ENCODE data around the gene B4GALNT1.
A peak's percentile ranks its signal among the peaks of the same experiment; 100 is the strongest.
"Not testable (repeated sequence)": the region's sequence is repeated elsewhere in the genome, so short reads cannot be mapped to it uniquely, and the experiment has no call there.

B4GALNT1 gene

GRCh38 chr12:57606821-57607220, 26.2 kb downstream of the B4GALNT1 start:
- DNase-seq, result no peak

- no peak for DNase-seq
Observed at GRCh38 chr12:57606399-57606798, 26.6 kb downstream of the B4GALNT1 start.

- no peak for DNase-seq
Observed at GRCh38 chr12:57605811-57606311, 27.1 kb downstream of the B4GALNT1 start.

- no peak for DNase-seq
Observed at GRCh38 chr12:57604992-57605810, 27.8 kb downstream of the B4GALNT1 start.

- DNase-seq, result no peak
Observed at GRCh38 chr12:57604454-57604991, 28.5 kb downstream of the B4GALNT1 start, which contains the start of gene DTX3. Gene DTX3, plus strand, starts transcription at chr12:57604824. Its CDS starts 1,694 bp downstream, at chr12:57606518.

- no peak for DNase-seq
Observed at GRCh38 chr12:57603815-57604453, 29.1 kb downstream of the B4GALNT1 start.

- DNase-seq, result no peak
Observed at GRCh38 chr12:57603324-57603723, 29.7 kb downstream of the B4GALNT1 start.

GRCh38 chr12:57602544-57602943, 30.5 kb downstream of the B4GALNT1 start:
- DNase-seq, result no peak

GRCh38 chr12:57600395-57600794, 32.6 kb downstream of the B4GALNT1 start:
- DNase-seq, result no peak

GRCh38 chr12:57593187-57593586, 39.8 kb downstream of the B4GALNT1 start:
- DNase-seq, result no peak

- no peak for DNase-seq
Observed at GRCh38 chr12:57592551-57593165, 40.3 kb downstream of the B4GALNT1 start.

- no peak for DNase-seq
Observed at GRCh38 chr12:57591782-57592325, 41.1 kb downstream of the B4GALNT1 start.

GRCh38 chr12:57590864-57591781, 41.9 kb downstream of the B4GALNT1 start, which contains the start of gene PIP4K2C:
Gene PIP4K2C, plus strand, starts transcription at chr12:57591192. Its CDS starts 98 bp downstream, at chr12:57591290.
- peak; percentile 59 for DNase-seq

GRCh38 chr12:57590479-57590863, 42.5 kb downstream of the B4GALNT1 start:
- no peak for DNase-seq

- not testable (repeated sequence) for DNase-seq
Observed at GRCh38 chr12:57588951-57589610, 43.9 kb downstream of the B4GALNT1 start.

- no peak for DNase-seq
Observed at GRCh38 chr12:57586832-57587429, 46.1 kb downstream of the B4GALNT1 start.

GRCh38 chr12:57586128-57586527, 46.9 kb downstream of the B4GALNT1 start:
- no peak for DNase-seq

GRCh38 chr12:57585156-57585555, 47.8 kb downstream of the B4GALNT1 start:
- no peak for DNase-seq

GRCh38 chr12:57584690-57585089, 48.3 kb downstream of the B4GALNT1 start:
- DNase-seq, result no peak

- no peak for DNase-seq
Observed at GRCh38 chr12:57584050-57584449, 49.0 kb downstream of the B4GALNT1 start.

All from SHP77 treated with DMSO at 0.1 percent for 48 hours (cell line).